Endothelial cell of umbilical vein (primary cell): ENCODE measurements around the gene TRIM71. TPM values are rescaled to one million over a fixed set of nuclear protein-coding genes. Genes with fewer than 3 reads are reported as not detected.
"Not testable (repeated sequence)": the region's sequence is repeated elsewhere in the genome, so short reads cannot be mapped to it uniquely, and the experiment has no call there.

Experiments
- BruUV-seq: library from RNA; stranded (reverse); fragments of 400-500 nt; replicated peaks from 2 replicates; lab custom pipeline; 2021; lab: Mats Ljungman, UMichigan
- CTCF ChIA-PET: fragments of 300-600, 350-600 bp; sonication (Branson Sonifier 250); formaldehyde crosslinking; loops from one replicate; lab custom pipeline; 2021; ENCODE audit warnings: antibody characterized with exemption, inconsistent platforms; lab: Charles Lee
- POLR2A ChIA-PET: fragments of 300-600, 350-600 bp; sonication (Branson Sonifier 250); formaldehyde crosslinking; loops from one replicate; lab custom pipeline; 2021; ENCODE audit warnings: antibody characterized with exemption, inconsistent platforms; lab: Charles Lee
- DNase-seq: peaks from one replicate; pipeline ENCODE4 v3.0.0-alpha.2; 2011; ENCODE audit warnings: low read depth, low spot score
- FAIRE-seq: peaks from 2 replicates; lab custom pipeline; 2011; peaks lifted over from hg19 to GRCh38; lab: Jason Lieb, UNC
- H2AFZ ChIP-seq: 2 replicates; pipeline ENCODE4 v1.6.0; 2012; ENCODE audit warnings: low read depth, low read length, control low read depth, inconsistent platforms
- H3K27ac ChIP-seq: 2 replicates; pipeline ENCODE4 v1.5.1; 2011; ENCODE audit warnings: low read depth, mild to moderate bottlenecking, control low read depth, low read length, moderate library complexity; ENCODE audit not compliant: insufficient read depth
- H3K27me3 ChIP-seq, 2 experiments: 2 replicates each; pipeline versions ENCODE4 v1.6.0 to v1.6.1; 2011; ENCODE audit warnings: low read length in 2 of 2, mixed read lengths in 1 of 2; ENCODE audit not compliant: control insufficient read depth in 2 of 2, insufficient read depth in 2 of 2
- H3K36me3 ChIP-seq, 2 experiments: 2 replicates in 1 of 2; 3 replicates in 1 of 2; pipeline ENCODE4 v1.5.1; 2011; ENCODE audit warnings: low read length in 2 of 2, mild to moderate bottlenecking in 1 of 2, moderate library complexity in 1 of 2; ENCODE audit not compliant: control insufficient read depth in 2 of 2, insufficient read depth in 2 of 2; ENCODE audit errors: extremely low read depth in 1 of 2
- H3K4me1 ChIP-seq: 3 replicates; pipeline ENCODE4 v1.5.1; 2011; ENCODE audit warnings: mild to moderate bottlenecking, low read length; ENCODE audit not compliant: control insufficient read depth, insufficient read depth; ENCODE audit errors: extremely low read depth
- H3K4me2 ChIP-seq: 2 replicates; pipeline ENCODE4 v1.6.1; 2011; ENCODE audit warnings: low read length, control low read depth, mixed read lengths; ENCODE audit not compliant: insufficient read depth
- H3K4me3 ChIP-seq, 3 experiments: fragments of 200-600 bp in 1 of 3; sonication (generic), shearing (Covaris generic) in 1 of 3; replicated peaks in 1 of 3; 2 replicates each; pipeline ENCODE4 v1.5.1; 2011 to 2016; ENCODE audit warnings: control low read depth in 3 of 3, low read length in 3 of 3, mild to moderate bottlenecking in 2 of 3, inconsistent platforms in 1 of 3, low read depth in 1 of 3, moderate library complexity in 1 of 3; ENCODE audit not compliant: insufficient read depth in 1 of 3
- H3K79me2 ChIP-seq: 2 replicates; pipeline ENCODE4 v1.6.0; 2012; ENCODE audit warnings: low read length, inconsistent platforms; ENCODE audit not compliant: control insufficient read depth, insufficient read depth
- H3K9ac ChIP-seq: replicated peaks from 2 replicates; pipeline ENCODE3; 2011; ENCODE audit warnings: low read length, control low read depth; ENCODE audit not compliant: insufficient read depth; ENCODE audit errors: extremely low read depth
- H3K9me1 ChIP-seq: replicated peaks from 3 replicates; pipeline ENCODE4 v1.6.0; 2011; ENCODE audit warnings: mild to moderate bottlenecking, low read length; ENCODE audit not compliant: control insufficient read depth, insufficient read depth; ENCODE audit errors: extremely low read depth
- H3K9me3 ChIP-seq: replicated peaks from 2 replicates; pipeline ENCODE4 v1.5.1; 2012; ENCODE audit warnings: low read length, inconsistent platforms; ENCODE audit not compliant: control insufficient read depth, insufficient read depth
- H4K20me1 ChIP-seq: replicated peaks from 2 replicates; pipeline ENCODE3; 2011; ENCODE audit warnings: mild to moderate bottlenecking, low read length; ENCODE audit not compliant: control insufficient read depth, insufficient read depth; ENCODE audit errors: extremely low read depth
- CTCF ChIP-seq, 2 donors: IDR thresholded peaks; 1 replicate in 1 of 2; 2 replicates in 1 of 2; pipeline ENCODE4 v1.5.1; 2011; ENCODE audit warnings: low read length in 2 of 2, mild to moderate bottlenecking in 2 of 2, moderate library complexity in 2 of 2, control low read depth in 1 of 2, inconsistent platforms in 1 of 2, low read depth in 1 of 2; ENCODE audit not compliant: insufficient read depth in 1 of 2; ENCODE audit errors: extremely low read depth in 1 of 2
- EZH2 ChIP-seq: IDR thresholded peaks from 2 replicates; pipeline ENCODE4 v1.6.1; 2012; ENCODE audit warnings: borderline replicate concordance, low read depth, mild to moderate bottlenecking, moderate library complexity, low read length, inconsistent platforms; ENCODE audit not compliant: severe bottlenecking
- FOS ChIP-seq: IDR thresholded peaks from 2 replicates; pipeline ENCODE4 v1.6.1; 2011; ENCODE audit warnings: mild to moderate bottlenecking, low read length, moderate library complexity, borderline replicate concordance; ENCODE audit not compliant: insufficient read depth
- GATA2 ChIP-seq: IDR thresholded peaks from 2 replicates; pipeline ENCODE4 v1.7.0; 2011; ENCODE audit warnings: low read depth, mild to moderate bottlenecking, moderate library complexity, mixed read lengths, low read length; ENCODE audit not compliant: insufficient read length, insufficient read depth
- JUN ChIP-seq: IDR thresholded peaks from 2 replicates; pipeline ENCODE4 v1.6.1; 2011; ENCODE audit warnings: borderline replicate concordance, low read depth; ENCODE audit not compliant: insufficient read length, insufficient read depth
- MAX ChIP-seq: IDR thresholded peaks from 2 replicates; pipeline ENCODE4 v1.6.1; 2011; ENCODE audit not compliant: insufficient read depth, insufficient read length
- MYC ChIP-seq: IDR thresholded peaks from one replicate; pipeline ENCODE4 v1.6.1; 2011; ENCODE audit warnings: mild to moderate bottlenecking, low read depth, low read length
- POLR2A ChIP-seq: IDR thresholded peaks from 2 replicates; pipeline ENCODE4 v1.6.1; 2012; ENCODE audit warnings: low read depth, mild to moderate bottlenecking, control low read depth, low read length
- POLR2AphosphoS5 ChIP-seq: IDR thresholded peaks from 2 replicates; pipeline ENCODE4 v1.6.1; 2012; ENCODE audit warnings: low read depth, mild to moderate bottlenecking, control low read depth, low read length, moderate library complexity; ENCODE audit not compliant: insufficient read depth
- dilution Hi-C: fragments of 300-500 bp; cut with MboI; formaldehyde crosslinking; loops from one replicate; pipeline ENCODE4 v1.15.0; 2019; ENCODE audit warnings: low sequenced_read_pairs; ENCODE audit not compliant: extremely low pct_ligation_motif_present
- intact Hi-C: fragments of 100-400 bp; cut with micrococcal nuclease; formaldehyde crosslinking; loops from one replicate; pipeline ENCODE4 v1.10.0; 2022
- polyA plus RNA-seq, 4 experiments: library from polyadenylated mRNA; depleted of rRNA in 3 of 4; stranded (reverse) in 3 of 4; unstranded in 1 of 4; fragments of >200 nt; gene quantifications; 2 replicates each; pipeline versions ENCODE4 v1.2.1 to v1.2.3, GENCODE V29; 2011 to 2012; ENCODE audit warnings: missing spikeins in 1 of 4
- total RNA-seq: library from RNA; stranded (reverse); gene quantifications from 2 replicates; pipeline ENCODE4 v1.2.3, GENCODE V29; 2021

TRIM71 gene
- total and polyA plus RNA-seq, 2 donors (not counting 3 experiments of a cell fraction or from before 2014, with no cell fraction given) = not detected

GRCh38 chr3:32844914-32845313, 27.1 kb downstream of the TRIM71 start:
- no peak for FAIRE-seq
- H3K9me1 ChIP-seq = no peaks in the 10 kb centered on the region
- no peak overlapping the region for H3K9ac ChIP-seq
- BruUV-seq = no TSS peak
- no peak overlapping the region for H3K4me3 ChIP-seq
- H3K27me3 ChIP-seq = peaks cover 7 to 12% of the 10 kb centered on the region in 2 experiments
- H3K9me3 ChIP-seq = no peaks in the 10 kb centered on the region
- ChIA-PET POLR2A (no interaction called here), CTCF (no interaction called here)
- H4K20me1 ChIP-seq = no peaks in the 10 kb centered on the region
- no peaks in the 10 kb centered on the region for H3K36me3 ChIP-seq
- no peak overlapping the region for H3K27ac ChIP-seq
- no peaks in the 10 kb centered on the region for H3K79me2 ChIP-seq
- TF ChIP-seq GATA2 = no peak
- no peak for TF ChIP-seq POLR2AphosphoS5
- no peak for TF ChIP-seq FOS
- no peak for TF ChIP-seq EZH2
- TF ChIP-seq POLR2A = no peak
- no peak for TF ChIP-seq CTCF (IDR thresholded peaks at IDR 0.05; ENCODE audit: extremely low read depth in 1 of 2, insufficient read depth in 1 of 2, low read depth in 1 of 2, low read length in 2 of 2)
- TF ChIP-seq MYC = no peak
- TF ChIP-seq JUN = no peak
- TF ChIP-seq MAX = no peak
- H3K4me1 ChIP-seq = no peaks in the 10 kb centered on the region
- dilution Hi-C loops (no loop called here), intact Hi-C loops (no loop called here)
- H2AFZ ChIP-seq = no peak overlapping the region
- H3K4me2 ChIP-seq = no peak overlapping the region
- no peak for DNase-seq

- intact Hi-C loops, H2AFZ ChIP-seq, DNase-seq, CTCF ChIA-PET, H3K27ac ChIP-seq, H3K79me2 ChIP-seq, dilution Hi-C loops, BruUV-seq, H3K9me3 ChIP-seq, FAIRE-seq, POLR2A ChIA-PET, H3K4me3 ChIP-seq, H4K20me1 ChIP-seq, H3K9ac ChIP-seq, H3K36me3 ChIP-seq, H3K27me3 ChIP-seq, H3K4me2 ChIP-seq, H3K4me1 ChIP-seq, H3K9me1 ChIP-seq: not testable (repeated sequence)
Observed at GRCh38 chr3:32845546-32845945, 27.7 kb downstream of the TRIM71 start.

- BruUV-seq, H3K4me3 ChIP-seq, H3K36me3 ChIP-seq, H3K4me2 ChIP-seq, intact Hi-C loops, H3K9me1 ChIP-seq, H3K79me2 ChIP-seq, H3K9ac ChIP-seq, dilution Hi-C loops, POLR2A ChIA-PET, H3K4me1 ChIP-seq, H3K9me3 ChIP-seq, H3K27ac ChIP-seq, H4K20me1 ChIP-seq, H2AFZ ChIP-seq, DNase-seq: not testable (repeated sequence)
- H3K27me3 ChIP-seq = peaks cover 3 to 12% of the 10 kb centered on the region in 2 experiments
- CTCF ChIA-PET = interaction anchor here (1.0 kb wide), 1 partner anchor 12 kb away, joined by 3 read pairs; no protein-coding TSS in a partner anchor
- FAIRE-seq = peak; percentile 40
Observed at GRCh38 chr3:32847045-32847444, 29.2 kb downstream of the TRIM71 start.
